H1 (cell line): Measurements from ENCODE around the gene GALNT13. TPM values are rescaled to one million over a fixed set of nuclear protein-coding genes. Genes with fewer than 3 reads are reported as not detected.

Experiments used
- CTCF ChIA-PET: fragments of 300-600 bp; sonication (Branson Sonifier 250); formaldehyde crosslinking; loops from one replicate; lab custom pipeline; 2021; ENCODE audit not compliant: partially characterized antibody; lab: Charles Lee
- POLR2A ChIA-PET: fragments of 300-600 bp; sonication (Branson Sonifier 250); formaldehyde crosslinking; loops from one replicate; lab custom pipeline; 2021; ENCODE audit warnings: inconsistent platforms; ENCODE audit not compliant: partially characterized antibody; lab: Charles Lee
- DNase-seq, 2 experiments: peaks; one replicate each; pipeline versions ENCODE4 v3.0.0 to v3.0.0-alpha.2; 2010 to 2022; ENCODE audit warnings: low spot score in 2 of 2, low read depth in 1 of 2, mixed read lengths in 1 of 2
- FAIRE-seq: peaks from 2 replicates; lab custom pipeline; 2011; peaks lifted over from hg19 to GRCh38; lab: Jason Lieb, UNC
- H2AFZ ChIP-seq: 2 replicates; pipeline ENCODE4 v1.8.1; 2012; ENCODE audit warnings: low read length, inconsistent platforms
- H2AK5ac ChIP-seq: 2 replicates; pipeline ENCODE4 v1.6.1; 2013; ENCODE audit warnings: low read depth, low read length
- H2BK120ac ChIP-seq: replicated peaks from 2 replicates; pipeline ENCODE3; 2013; ENCODE audit warnings: low read depth, low read length, inconsistent platforms
- H2BK12ac ChIP-seq: 2 replicates; pipeline ENCODE4 v1.6.1; 2013; ENCODE audit warnings: low read depth, low read length
- H2BK15ac ChIP-seq: 2 replicates; pipeline ENCODE4 v1.6.1; 2013; ENCODE audit warnings: low read length
- H2BK20ac ChIP-seq: 2 replicates; pipeline ENCODE4 v1.6.1; 2013; ENCODE audit warnings: low read length
- H2BK5ac ChIP-seq: 2 replicates; pipeline ENCODE4 v1.6.1; 2013; ENCODE audit warnings: low read depth, low read length
- H3K14ac ChIP-seq: 2 replicates; pipeline ENCODE4 v1.6.1; 2013; ENCODE audit warnings: inconsistent platforms; ENCODE audit not compliant: insufficient read length
- H3K18ac ChIP-seq: 2 replicates; pipeline ENCODE4 v1.6.1; 2013; ENCODE audit warnings: low read length; ENCODE audit errors: extremely low read depth
- H3K23ac ChIP-seq: 2 replicates; pipeline ENCODE4 v1.6.1; 2013; ENCODE audit warnings: inconsistent platforms; ENCODE audit not compliant: insufficient read length
- H3K23me2 ChIP-seq: 2 replicates; pipeline ENCODE4 v1.6.1; 2013; ENCODE audit warnings: low read depth, low read length
- H3K27ac ChIP-seq: 2 replicates; pipeline ENCODE4 v1.6.1; 2011; ENCODE audit warnings: low read depth, low read length, inconsistent platforms
- H3K27me3 ChIP-seq, 4 experiments: replicated peaks in 1 of 4; 1 replicate in 1 of 4; 2 replicates in 3 of 4; pipeline versions ENCODE4 v1.6.1 to v1.8.1; 2011 to 2013; ENCODE audit warnings: low read length in 3 of 4, mild to moderate bottlenecking in 3 of 4, inconsistent platforms in 2 of 4, mixed read lengths in 2 of 4, moderate library complexity in 1 of 4; ENCODE audit not compliant: control insufficient read depth in 3 of 4, insufficient read depth in 3 of 4; ENCODE audit errors: extremely low read depth in 1 of 4
- H3K36me3 ChIP-seq, 4 experiments: 2 replicates each; pipeline versions ENCODE4 v1.6.1 to v1.8.1; 2011 to 2013; ENCODE audit warnings: mild to moderate bottlenecking in 4 of 4, low read length in 3 of 4, moderate library complexity in 2 of 4, control low read depth in 1 of 4, inconsistent platforms in 1 of 4; ENCODE audit not compliant: insufficient read depth in 4 of 4, control insufficient read depth in 2 of 4
- H3K4ac ChIP-seq: replicated peaks from 2 replicates; pipeline ENCODE3; 2013; ENCODE audit warnings: low read length, low read depth, mixed read lengths, inconsistent platforms; ENCODE audit not compliant: insufficient read length
- H3K4me1 ChIP-seq, 4 experiments: replicated peaks in 1 of 4; 1 replicate in 1 of 4; 2 replicates in 3 of 4; pipeline versions ENCODE4 v1.6.1 to v1.8.1; 2011 to 2013; ENCODE audit warnings: low read length in 3 of 4, inconsistent platforms in 2 of 4, mixed read lengths in 1 of 4; ENCODE audit not compliant: insufficient read depth in 4 of 4, control insufficient read depth in 3 of 4
- H3K4me2 ChIP-seq, 2 experiments: 2 replicates each; pipeline versions ENCODE4 v1.6.1 to v1.8.1; 2011 to 2013; ENCODE audit warnings: low read depth in 2 of 2, low read length in 2 of 2, control low read depth in 1 of 2, inconsistent platforms in 1 of 2, mild to moderate bottlenecking in 1 of 2; ENCODE audit not compliant: insufficient read depth in 1 of 2
- H3K4me3 ChIP-seq, 4 experiments: fragments of 200-600, 300-600 bp in 1 of 4; sonication (generic), shearing (Covaris generic), sonication (Bioruptor Twin) in 1 of 4; 2 replicates each; pipeline versions ENCODE4 v1.5.1 to v1.8.1; 2011 to 2016; ENCODE audit warnings: low read length in 4 of 4, low read depth in 3 of 4, control low read depth in 2 of 4, inconsistent platforms in 2 of 4, mild to moderate bottlenecking in 2 of 4, mixed read lengths in 1 of 4, moderate library complexity in 1 of 4; ENCODE audit not compliant: insufficient read depth in 2 of 4; ENCODE audit errors: extremely low read depth in 1 of 4
- H3K56ac ChIP-seq: replicated peaks from 2 replicates; pipeline ENCODE3; 2013; ENCODE audit warnings: low read depth, mild to moderate bottlenecking, mixed read lengths, low read length, inconsistent platforms; ENCODE audit not compliant: insufficient read length
- H3K79me1 ChIP-seq: 2 replicates; pipeline ENCODE4 v1.6.1; 2013; ENCODE audit warnings: low read depth, low read length, control low read depth
- H3K79me2 ChIP-seq, 2 experiments: 2 replicates each; pipeline versions ENCODE4 v1.6.1 to v1.8.1; 2012 to 2013; ENCODE audit warnings: low read length in 2 of 2, mild to moderate bottlenecking in 2 of 2, inconsistent platforms in 1 of 2; ENCODE audit not compliant: insufficient read depth in 2 of 2, control insufficient read depth in 1 of 2
- H3K9ac ChIP-seq, 4 experiments: replicated peaks in 1 of 4; 1 replicate in 1 of 4; 2 replicates in 3 of 4; pipeline versions ENCODE4 v1.6.1 to v1.8.1; 2011 to 2013; ENCODE audit warnings: low read depth in 3 of 4, low read length in 3 of 4, control low read depth in 2 of 4, mild to moderate bottlenecking in 2 of 4, moderate library complexity in 2 of 4, inconsistent platforms in 1 of 4; ENCODE audit errors: extremely low read depth in 1 of 4
- H3K9me3 ChIP-seq, 2 experiments: 2 replicates each; pipeline versions ENCODE4 v1.6.1 to v1.8.1; 2012 to 2013; ENCODE audit warnings: mild to moderate bottlenecking in 2 of 2, moderate library complexity in 2 of 2, control low read depth in 1 of 2, inconsistent platforms in 1 of 2, low read depth in 1 of 2, low read length in 1 of 2, mixed read lengths in 1 of 2; ENCODE audit not compliant: insufficient read depth in 2 of 2
- H4K20me1 ChIP-seq, 2 experiments: replicated peaks in 1 of 2; 2 replicates each; pipeline versions ENCODE3 to v1.8.1; 2011 to 2013; ENCODE audit warnings: inconsistent platforms in 2 of 2, low read length in 2 of 2, mild to moderate bottlenecking in 1 of 2; ENCODE audit not compliant: insufficient read depth in 2 of 2, control insufficient read depth in 1 of 2
- H4K5ac ChIP-seq: 2 replicates; pipeline ENCODE4 v1.6.1; 2013; ENCODE audit warnings: low read length, low read depth, mixed read lengths, inconsistent platforms; ENCODE audit not compliant: insufficient read length
- H4K8ac ChIP-seq: 2 replicates; pipeline ENCODE4 v1.8.0; 2013; ENCODE audit warnings: mild to moderate bottlenecking, moderate library complexity, low read length, inconsistent platforms; ENCODE audit not compliant: insufficient read depth; ENCODE audit errors: extremely low read depth
- H4K91ac ChIP-seq: replicated peaks from 2 replicates; pipeline ENCODE3; 2013; ENCODE audit warnings: low read length, mixed read lengths, inconsistent platforms; ENCODE audit not compliant: insufficient read length
- JUND ChIP-seq: IDR thresholded peaks from 2 replicates; pipeline ENCODE4 v1.6.1; 2011; ENCODE audit warnings: mild to moderate bottlenecking, improper control_type of control experiment, low read length
- KDM1A ChIP-seq: fragments of 200-600, 300-600 bp; sonication (generic); IDR thresholded peaks from 2 replicates; pipeline ENCODE4 v1.7.1; 2016; ENCODE audit warnings: mild to moderate bottlenecking, low read length, borderline replicate concordance
- NRF1 ChIP-seq: IDR thresholded peaks from 2 replicates; pipeline ENCODE4 v1.6.1; 2011; ENCODE audit warnings: mild to moderate bottlenecking, low read depth, low read length, improper control_type of control experiment
- WGBS, 2 experiments: shearing (Covaris generic) in 1 of 2; methylation state at CpG; one replicate each; pipeline versions ENCODE4 v1.1.6 to v1.1.7; 2013 to 2015; ENCODE audit warnings: low lambda C conversion rate in 2 of 2, mixed read lengths in 2 of 2, inconsistent platforms in 1 of 2, low coverage in 1 of 2, missing lambda C conversion rate in 1 of 2; ENCODE audit not compliant: insufficient replicate concordance in 2 of 2, insufficient coverage in 1 of 2, insufficient read length in 1 of 2; ENCODE audit errors: extremely low coverage in 1 of 2, missing lambda C conversion rate in 1 of 2; 5-methylcytosine and 5-hydroxymethylcytosine counted together
- polyA plus RNA-seq, 7 experiments: library from polyadenylated mRNA; depleted of rRNA in 3 of 7; stranded (reverse) in 5 of 7; unstranded in 2 of 7; fragments of >200 nt in 5 of 7; fragments of 200-250 nt in 2 of 7; gene quantifications; 1 replicate in 5 of 7; 2 replicates in 1 of 7; 4 replicates in 1 of 7; pipeline versions ENCODE4 v1.2.1 to v1.2.3, GENCODE V29; 2011 to 2013; ENCODE audit warnings: missing spikeins in 2 of 7, mixed read lengths in 2 of 7
- total RNA-seq: library from RNA; stranded (reverse); fragmentation: NEBNext Ultra II Directional; extraction: Animal tissue kit (Norgen Biotek cat#: 25700); gene quantifications from 2 replicates; pipeline ENCODE4 v1.2.1, GENCODE V29; 2021

GALNT13 gene
- total and polyA plus RNA-seq, 2 of the 8 experiments (the other 6 are each of a cell fraction or from before 2014, with no cell fraction given), result 3.2 to 9.6 TPM

- H3K27ac ChIP-seq, result no peak overlapping the region
- no peak overlapping the region for H3K56ac ChIP-seq
- H2BK120ac ChIP-seq, result no peak overlapping the region
- no peak overlapping the region for H3K4me3 ChIP-seq
- ChIA-PET POLR2A (no interaction called here), CTCF (interaction anchor here (0.6 to 1.0 kb wide), 2 partner anchors 77 to 637 kb away, joined by 3 read pairs; no protein-coding TSS in a partner anchor)
- no peak overlapping the region for H3K9ac ChIP-seq
- no peaks in the 10 kb centered on the region for H3K4me1 ChIP-seq
- no peak overlapping the region for H2BK5ac ChIP-seq
- DNase-seq, result no peak
- 78% methylated on average over 2 of the region's 2 CpGs; no CpG with 5 or more reads in 1 of the 2 experiments for WGBS, 2 experiments
- H3K79me2 ChIP-seq, result no peaks in the 10 kb centered on the region
- no peak overlapping the region for H2BK20ac ChIP-seq
- no peak overlapping the region for H2BK15ac ChIP-seq
- no peak overlapping the region for H4K5ac ChIP-seq
- no peaks in the 10 kb centered on the region for H3K23me2 ChIP-seq
- H3K9me3 ChIP-seq, result no peaks in the 10 kb centered on the region
- H4K8ac ChIP-seq, result no peak overlapping the region
- no peak overlapping the region for H2BK12ac ChIP-seq
- no peak overlapping the region for H3K14ac ChIP-seq
- no peak overlapping the region for H3K18ac ChIP-seq
- no peak overlapping the region for H3K4me2 ChIP-seq
- no peak overlapping the region for H2AFZ ChIP-seq
- no peak overlapping the region for H3K23ac ChIP-seq
- H4K20me1 ChIP-seq, result no peaks in the 10 kb centered on the region
- no peaks in the 10 kb centered on the region for H3K79me1 ChIP-seq
- H3K4ac ChIP-seq, result no peak overlapping the region
- FAIRE-seq, result no peak
- no peak overlapping the region for H4K91ac ChIP-seq
- H2AK5ac ChIP-seq, result no peak overlapping the region
- H3K27me3 ChIP-seq, result no peaks in the 10 kb centered on the region
- no peak for TF ChIP-seq JUND
- TF ChIP-seq KDM1A, result no peak
- no peak for TF ChIP-seq NRF1
- TF ChIP-seq, all 59 proteins: peak for 0
- no peaks in the 10 kb centered on the region for H3K36me3 ChIP-seq
Observed at GRCh38 chr2:154446324-154446723, 574.6 kb downstream of the GALNT13 start.
